Vagina (tissue), 2 donors: ENCODE data around the gene FBXL5.
"Not testable (repeated sequence)": the region's sequence is repeated elsewhere in the genome, so short reads cannot be mapped to it uniquely, and the experiment has no call there.

Experiments used
- POLR2A ChIP-seq, 2 donors: fragments of 450-650 bp; IDR thresholded peaks; one replicate each; pipeline ENCODE4 v1.6.1; 2017; ENCODE audit warnings: antibody characterized with exemption in 2 of 2, mild to moderate bottlenecking in 2 of 2, moderate library complexity in 2 of 2
- TF ChIP-seq, protein P1 (sequence below), 3 experiments: fragments of 450-650 bp in 2 of 3; fragments of 200-600 bp in 1 of 3; sonication (generic) in 1 of 3; IDR thresholded peaks; one replicate each; pipeline ENCODE4 v1.5.1; 2017 to 2019; ENCODE audit warnings: antibody characterized with exemption in 3 of 3, mild to moderate bottlenecking in 2 of 3, moderate library complexity in 2 of 3

DNA sequence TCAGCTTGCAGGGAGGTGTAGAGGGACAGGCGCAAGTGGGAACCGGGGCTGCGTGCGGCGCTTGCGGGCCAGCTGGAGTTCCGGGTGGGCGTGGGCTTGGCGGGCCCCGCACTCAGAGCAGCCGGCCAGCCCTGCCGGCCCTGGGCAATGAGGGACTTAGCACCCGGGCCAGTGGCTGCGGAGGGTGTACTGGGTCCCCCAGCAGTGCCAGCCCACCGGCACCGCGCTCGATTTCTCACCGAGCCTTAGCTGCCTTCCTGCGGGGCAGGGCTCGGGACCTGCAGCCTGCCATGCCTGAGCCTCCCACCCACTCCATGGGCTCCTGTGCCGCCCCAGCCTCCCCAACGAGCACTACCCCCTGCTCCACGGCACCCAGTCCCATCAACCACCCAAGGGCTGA lies 40.3 kb downstream of the FBXL5 start:
- TF ChIP-seq, protein P1, sequence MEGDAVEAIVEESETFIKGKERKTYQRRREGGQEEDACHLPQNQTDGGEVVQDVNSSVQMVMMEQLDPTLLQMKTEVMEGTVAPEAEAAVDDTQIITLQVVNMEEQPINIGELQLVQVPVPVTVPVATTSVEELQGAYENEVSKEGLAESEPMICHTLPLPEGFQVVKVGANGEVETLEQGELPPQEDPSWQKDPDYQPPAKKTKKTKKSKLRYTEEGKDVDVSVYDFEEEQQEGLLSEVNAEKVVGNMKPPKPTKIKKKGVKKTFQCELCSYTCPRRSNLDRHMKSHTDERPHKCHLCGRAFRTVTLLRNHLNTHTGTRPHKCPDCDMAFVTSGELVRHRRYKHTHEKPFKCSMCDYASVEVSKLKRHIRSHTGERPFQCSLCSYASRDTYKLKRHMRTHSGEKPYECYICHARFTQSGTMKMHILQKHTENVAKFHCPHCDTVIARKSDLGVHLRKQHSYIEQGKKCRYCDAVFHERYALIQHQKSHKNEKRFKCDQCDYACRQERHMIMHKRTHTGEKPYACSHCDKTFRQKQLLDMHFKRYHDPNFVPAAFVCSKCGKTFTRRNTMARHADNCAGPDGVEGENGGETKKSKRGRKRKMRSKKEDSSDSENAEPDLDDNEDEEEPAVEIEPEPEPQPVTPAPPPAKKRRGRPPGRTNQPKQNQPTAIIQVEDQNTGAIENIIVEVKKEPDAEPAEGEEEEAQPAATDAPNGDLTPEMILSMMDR (IDR thresholded peaks at IDR 0.05), result not testable (repeated sequence)
- TF ChIP-seq POLR2A (IDR thresholded peaks at IDR 0.05), result not testable (repeated sequence)
